Glutamatergic neuron (in vitro differentiated cells): ENCODE measurements around the gene ADAP1. TPM values are rescaled to one million over a fixed set of nuclear protein-coding genes. Genes with fewer than 3 reads are reported as not detected.

Experiments used
- DNase-seq: peaks from one replicate; pipeline ENCODE4 v3.0.0; 2022
- H3K27ac Mint-ChIP-seq: one replicate; pipeline ENCODE4 v1.8.0; 2020; ENCODE audit warnings: mild to moderate bottlenecking, mixed read lengths, inconsistent platforms; ENCODE audit not compliant: unreplicated experiment
- H3K27me3 Mint-ChIP-seq: one replicate; pipeline ENCODE4 v1.8.0; 2020; ENCODE audit warnings: mild to moderate bottlenecking, moderate library complexity, mixed read lengths, inconsistent platforms; ENCODE audit not compliant: unreplicated experiment
- H3K36me3 Mint-ChIP-seq: one replicate; pipeline ENCODE4 v1.8.0; 2020; ENCODE audit warnings: mild to moderate bottlenecking, mixed read lengths, inconsistent platforms; ENCODE audit not compliant: unreplicated experiment
- H3K4me1 Mint-ChIP-seq: one replicate; pipeline ENCODE4 v1.8.0; 2020; ENCODE audit warnings: mild to moderate bottlenecking, low read depth, mixed read lengths, inconsistent platforms; ENCODE audit not compliant: unreplicated experiment
- H3K4me3 Mint-ChIP-seq: one replicate; pipeline ENCODE4 v1.8.0; 2020; ENCODE audit warnings: mild to moderate bottlenecking, mixed read lengths, inconsistent platforms; ENCODE audit not compliant: unreplicated experiment
- H3K9me3 Mint-ChIP-seq: one replicate; pipeline ENCODE4 v1.8.0; 2020; ENCODE audit warnings: mild to moderate bottlenecking, moderate library complexity, mixed read lengths, inconsistent platforms; ENCODE audit not compliant: unreplicated experiment
- total RNA-seq: library from RNA; stranded (reverse); fragmentation: NEBNext Ultra II Directional; extraction: Animal tissue kit (Norgen Biotek cat#: 25700); gene quantifications from one replicate; pipeline ENCODE4 v1.2.1, GENCODE V29; 2021; ENCODE audit not compliant: unreplicated experiment
- TF ChIP-seq, protein P1 (sequence below): fragments of 200-600 bp; sonication (generic); IDR thresholded peaks from one replicate; pipeline ENCODE4 v1.5.0; 2021; ENCODE audit not compliant: partially characterized antibody, unreplicated experiment

The ADAP1 gene
- total RNA-seq, 1 donor from 2014 or later: 61.1 TPM

DNA sequence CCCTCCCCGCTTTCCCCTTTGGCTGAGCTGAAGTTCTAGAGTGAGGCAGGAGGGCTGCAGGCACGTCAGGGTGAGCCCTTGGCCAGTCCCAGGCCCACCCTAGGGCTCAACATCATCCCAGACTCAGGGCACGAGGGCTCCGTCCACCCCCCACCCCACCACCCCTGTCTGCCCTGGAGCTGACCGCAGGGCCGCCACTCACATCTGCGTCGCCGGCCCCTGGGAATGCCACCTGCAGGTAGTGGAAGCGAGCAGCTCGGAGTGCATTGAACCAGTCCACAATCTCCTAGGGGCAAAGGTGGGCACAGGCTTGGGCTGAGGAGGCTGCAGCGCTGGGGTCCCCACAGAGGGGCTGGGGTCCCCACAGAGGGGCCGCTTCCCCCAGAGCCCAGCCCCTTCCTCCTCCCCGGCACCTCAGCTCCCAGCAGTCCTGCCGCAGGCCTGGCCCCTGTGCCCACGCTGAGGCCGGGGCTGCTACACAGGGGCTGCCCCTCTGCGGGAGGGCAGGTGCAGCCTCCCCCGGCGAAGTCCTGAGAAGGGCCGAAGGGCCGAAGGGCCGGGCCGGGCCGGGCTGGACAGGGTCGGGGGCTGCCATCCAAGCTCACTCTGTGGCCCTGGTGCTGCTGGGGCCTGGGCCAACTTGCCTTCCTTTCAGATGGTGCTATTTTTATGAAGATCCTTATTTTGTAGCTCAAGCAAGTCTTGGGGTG is 54.0 kb downstream of the ADAP1 start:
- Mint-ChIP-seq H3K9me3 (peaks cover 8% of the 10 kb centered on the region), H3K4me3 (no peak overlapping the region), H3K4me1 (no peaks in the 10 kb centered on the region), H3K36me3 (no peaks in the 10 kb centered on the region), H3K27me3 (peaks cover 15% of the 10 kb centered on the region), H3K27ac (no peak overlapping the region)
- DNase-seq: no peak
- TF ChIP-seq, protein P1, sequence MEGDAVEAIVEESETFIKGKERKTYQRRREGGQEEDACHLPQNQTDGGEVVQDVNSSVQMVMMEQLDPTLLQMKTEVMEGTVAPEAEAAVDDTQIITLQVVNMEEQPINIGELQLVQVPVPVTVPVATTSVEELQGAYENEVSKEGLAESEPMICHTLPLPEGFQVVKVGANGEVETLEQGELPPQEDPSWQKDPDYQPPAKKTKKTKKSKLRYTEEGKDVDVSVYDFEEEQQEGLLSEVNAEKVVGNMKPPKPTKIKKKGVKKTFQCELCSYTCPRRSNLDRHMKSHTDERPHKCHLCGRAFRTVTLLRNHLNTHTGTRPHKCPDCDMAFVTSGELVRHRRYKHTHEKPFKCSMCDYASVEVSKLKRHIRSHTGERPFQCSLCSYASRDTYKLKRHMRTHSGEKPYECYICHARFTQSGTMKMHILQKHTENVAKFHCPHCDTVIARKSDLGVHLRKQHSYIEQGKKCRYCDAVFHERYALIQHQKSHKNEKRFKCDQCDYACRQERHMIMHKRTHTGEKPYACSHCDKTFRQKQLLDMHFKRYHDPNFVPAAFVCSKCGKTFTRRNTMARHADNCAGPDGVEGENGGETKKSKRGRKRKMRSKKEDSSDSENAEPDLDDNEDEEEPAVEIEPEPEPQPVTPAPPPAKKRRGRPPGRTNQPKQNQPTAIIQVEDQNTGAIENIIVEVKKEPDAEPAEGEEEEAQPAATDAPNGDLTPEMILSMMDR: no peak

- H3K9me3 Mint-ChIP-seq: peaks cover 8% of the 10 kb centered on the region
- H3K4me3 Mint-ChIP-seq: no peak overlapping the region
- peaks cover 18% of the 10 kb centered on the region for H3K27me3 Mint-ChIP-seq
- no peak overlapping the region for H3K27ac Mint-ChIP-seq
- DNase-seq: no peak
- no peaks in the 10 kb centered on the region for H3K4me1 Mint-ChIP-seq
- no peaks in the 10 kb centered on the region for H3K36me3 Mint-ChIP-seq
- TF ChIP-seq, protein P1: no peak
Measured at GRCh38 chr7:899806-900205, 54.7 kb downstream of the ADAP1 start.

DNA sequence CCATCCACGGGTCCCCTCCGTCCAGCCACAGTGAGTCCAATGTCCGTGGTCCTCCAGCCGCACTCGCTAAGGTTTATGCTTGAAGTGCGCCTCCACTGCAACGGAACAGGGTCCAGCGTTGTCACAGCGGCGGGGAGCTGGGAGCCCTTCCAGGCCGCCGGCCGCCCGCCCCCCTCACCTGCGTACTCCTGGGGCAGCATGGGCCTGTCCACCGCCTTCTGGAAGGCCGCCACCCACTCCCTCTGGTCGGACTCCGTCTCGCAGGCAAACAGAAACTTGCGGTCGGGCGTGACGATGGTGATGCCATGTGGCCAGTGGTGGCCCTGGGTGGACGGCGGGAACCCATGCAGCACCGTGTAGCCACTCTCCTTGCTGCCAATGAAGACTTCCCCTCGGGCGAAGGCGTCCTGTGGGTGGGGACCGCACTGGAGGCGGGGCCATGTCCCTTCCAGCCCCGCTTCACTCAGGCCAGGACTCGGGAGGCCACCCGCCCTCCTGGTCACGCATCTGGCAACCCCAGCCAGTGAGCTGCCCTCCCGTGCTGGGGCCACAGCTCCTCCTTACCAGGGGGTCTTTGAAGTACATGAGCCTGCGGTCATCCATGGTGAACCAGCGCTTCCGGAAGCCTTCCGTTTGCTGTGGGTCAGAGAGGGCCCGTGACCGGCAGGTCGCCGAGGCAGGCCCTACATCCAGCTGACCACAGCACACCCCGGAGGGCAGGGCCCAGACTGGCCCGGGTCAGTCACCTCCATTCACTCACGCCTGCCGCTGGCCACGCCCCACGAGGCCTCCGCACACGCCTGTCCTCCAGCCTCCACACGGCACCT is 55.4 kb downstream of the ADAP1 start:
- no peak overlapping the region for H3K4me3 Mint-ChIP-seq
- no peak overlapping the region for H3K27ac Mint-ChIP-seq

GRCh38 chr7:898460-898854 is 56.0 kb downstream of the ADAP1 start:
- TF ChIP-seq, protein P1: no peak
- Mint-ChIP-seq H3K4me3 (no peak overlapping the region), H3K27me3 (peaks cover 19% of the 10 kb centered on the region), H3K4me1 (no peaks in the 10 kb centered on the region), H3K36me3 (no peaks in the 10 kb centered on the region), H3K27ac (no peak overlapping the region), H3K9me3 (peaks cover 9% of the 10 kb centered on the region)
- DNase-seq: no peak

More for the DNA sequence above, 55.4 kb downstream of the ADAP1 start:
- TF ChIP-seq, protein P1: no peak
- Mint-ChIP-seq H3K9me3 (peaks cover 8% of the 10 kb centered on the region), H3K36me3 (no peaks in the 10 kb centered on the region), H3K27me3 (peaks cover 19% of the 10 kb centered on the region), H3K4me1 (no peaks in the 10 kb centered on the region)
- DNase-seq: no peak
